ENCODE results near the gene USP21. TPM values are rescaled to one million over a fixed set of nuclear protein-coding genes. Genes with fewer than 3 reads are reported as not detected.

USP21 gene
- total and polyA plus RNA-seq, 2 of the 13 experiments (the other 11 are each of a cell fraction or from before 2014, with no cell fraction given) = 10.1 to 33.1 TPM

DNA sequence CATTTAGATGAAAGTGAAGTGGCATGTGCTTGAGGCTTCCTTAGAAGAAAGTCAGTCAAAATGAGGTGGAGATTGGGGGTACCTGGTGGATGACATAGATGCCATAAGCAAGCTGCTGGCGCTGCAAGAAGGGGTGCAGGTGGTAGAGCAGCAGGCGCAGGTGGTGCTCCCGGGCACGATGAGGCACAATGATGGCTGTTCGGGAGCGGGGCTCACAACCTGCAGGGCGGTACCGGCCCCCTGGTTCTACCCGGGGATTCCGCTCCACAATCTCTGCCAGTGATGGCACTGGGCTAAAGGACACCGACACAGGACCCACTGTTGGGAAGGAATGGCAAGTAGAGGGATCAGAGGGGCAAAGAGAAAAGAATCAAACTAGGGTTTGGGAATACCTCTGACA is 15.6 kb downstream of the USP21 start (continued):
- TF ChIP-seq ZNF296 (CRISPR knock-in tag; conservative IDR thresholded peaks at IDR 0.05) = no peak

DNA sequence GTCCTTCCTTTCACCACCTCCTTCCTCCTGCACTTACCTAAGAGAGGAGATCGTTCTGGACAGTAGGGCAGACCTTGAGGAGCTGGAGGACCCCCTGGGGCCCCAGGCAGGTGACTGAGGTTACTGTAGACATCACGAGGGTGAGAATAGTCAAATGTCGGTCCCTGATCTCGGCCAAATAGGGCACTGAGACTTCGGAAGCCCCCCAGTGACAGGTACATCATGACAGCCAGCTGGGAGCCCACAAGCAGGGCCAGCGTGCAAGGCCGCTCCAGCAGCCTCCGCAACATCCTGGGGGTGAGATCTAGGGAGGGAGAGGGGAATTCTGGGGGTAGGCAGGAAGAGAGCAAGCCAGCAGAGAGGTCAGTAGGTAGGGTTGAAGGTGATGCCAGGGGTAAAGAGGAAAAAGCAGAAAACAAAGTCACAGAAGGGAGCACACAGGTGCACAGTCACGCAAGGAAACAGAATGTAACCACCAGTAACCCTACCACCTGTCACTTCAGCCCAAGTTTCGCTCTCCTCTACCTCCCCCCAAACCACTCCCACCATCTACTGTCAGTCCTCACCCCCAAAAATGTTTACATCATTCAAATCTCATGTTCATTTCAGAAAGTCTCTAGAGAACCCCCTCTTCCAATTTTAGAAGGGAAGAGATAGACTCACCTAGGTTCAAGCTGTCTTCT is 16.6 kb downstream of the USP21 start:
- no peak overlapping the region for H3K27ac ChIP-seq (ENCODE audit: extremely low read length, insufficient read depth, low read length)
- BruUV-seq (replicated peaks) = TSS peak; percentile 56
- DNase-seq (ENCODE audit: low spot score) (no peak), ATAC-seq (no peak), FAIRE-seq (no peak)
- peak overlapping the region; percentile 84; the same call in 1 of the 2 replicates for H3K9ac ChIP-seq (ENCODE audit: insufficient read depth, low read depth, low read length)
- peak overlapping the region; percentile 83 to 92 (median 83); a peak in 4 of 6 replicates for H3K4me3 ChIP-seq (replicated peaks in 1 of 3; ENCODE audit: insufficient read depth in 1 of 3, low read depth in 2 of 3, low read length in 3 of 3)
- no peaks in the 10 kb centered on the region for H4K20me1 ChIP-seq (ENCODE audit: insufficient read depth, low read length)
- POLR2A ChIA-PET = interaction anchor here (0.9 to 2.1 kb wide), 5 partner anchors 10 to 48 kb away, joined by 4 to 27 read pairs (median 4); partner anchors contain the start of genes ADAMTS4, APOA2, PPOX and UFC1
- TF ChIP-seq ZNF841 (CRISPR knock-in tag; IDR thresholded peaks at IDR 0.05; ENCODE audit: borderline replicate concordance) (no peak), BCL6 (CRISPR knock-in tag; IDR thresholded peaks at IDR 0.05) (no peak), SAFB2 (CRISPR knock-in tag; IDR thresholded peaks at IDR 0.05; ENCODE audit: borderline replicate concordance, low read depth) (no peak), NFKBIZ (CRISPR knock-in tag; IDR thresholded peaks at IDR 0.05) (no peak), HMG20A (CRISPR knock-in tag; IDR thresholded peaks at IDR 0.05; ENCODE audit: borderline replicate concordance) (no peak), MIER2 (CRISPR knock-in tag; IDR thresholded peaks at IDR 0.05) (no peak), CENPX (CRISPR knock-in tag; IDR thresholded peaks at IDR 0.05) (no peak), CREM (IDR thresholded peaks at IDR 0.05) (no peak), CREM (CRISPR knock-in tag; IDR thresholded peaks at IDR 0.05) (no peak)
- TF ChIP-seq, protein P1, sequence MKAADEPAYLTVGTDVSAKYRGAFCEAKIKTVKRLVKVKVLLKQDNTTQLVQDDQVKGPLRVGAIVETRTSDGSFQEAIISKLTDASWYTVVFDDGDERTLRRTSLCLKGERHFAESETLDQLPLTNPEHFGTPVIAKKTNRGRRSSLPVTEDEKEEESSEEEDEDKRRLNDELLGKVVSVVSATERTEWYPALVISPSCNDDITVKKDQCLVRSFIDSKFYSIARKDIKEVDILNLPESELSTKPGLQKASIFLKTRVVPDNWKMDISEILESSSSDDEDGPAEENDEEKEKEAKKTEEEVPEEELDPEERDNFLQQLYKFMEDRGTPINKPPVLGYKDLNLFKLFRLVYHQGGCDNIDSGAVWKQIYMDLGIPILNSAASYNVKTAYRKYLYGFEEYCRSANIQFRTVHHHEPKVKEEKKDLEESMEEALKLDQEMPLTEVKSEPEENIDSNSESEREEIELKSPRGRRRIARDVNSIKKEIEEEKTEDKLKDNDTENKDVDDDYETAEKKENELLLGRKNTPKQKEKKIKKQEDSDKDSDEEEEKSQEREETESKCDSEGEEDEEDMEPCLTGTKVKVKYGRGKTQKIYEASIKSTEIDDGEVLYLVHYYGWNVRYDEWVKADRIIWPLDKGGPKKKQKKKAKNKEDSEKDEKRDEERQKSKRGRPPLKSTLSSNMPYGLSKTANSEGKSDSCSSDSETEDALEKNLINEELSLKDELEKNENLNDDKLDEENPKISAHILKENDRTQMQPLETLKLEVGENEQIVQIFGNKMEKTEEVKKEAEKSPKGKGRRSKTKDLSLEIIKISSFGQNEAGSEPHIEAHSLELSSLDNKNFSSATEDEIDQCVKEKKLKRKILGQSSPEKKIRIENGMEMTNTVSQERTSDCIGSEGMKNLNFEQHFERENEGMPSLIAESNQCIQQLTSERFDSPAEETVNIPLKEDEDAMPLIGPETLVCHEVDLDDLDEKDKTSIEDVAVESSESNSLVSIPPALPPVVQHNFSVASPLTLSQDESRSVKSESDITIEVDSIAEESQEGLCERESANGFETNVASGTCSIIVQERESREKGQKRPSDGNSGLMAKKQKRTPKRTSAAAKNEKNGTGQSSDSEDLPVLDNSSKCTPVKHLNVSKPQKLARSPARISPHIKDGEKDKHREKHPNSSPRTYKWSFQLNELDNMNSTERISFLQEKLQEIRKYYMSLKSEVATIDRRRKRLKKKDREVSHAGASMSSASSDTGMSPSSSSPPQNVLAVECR (CRISPR knock-in tag; IDR thresholded peaks at IDR 0.05; ENCODE audit: borderline replicate concordance) = 0 out of 2 replicates have a peak, but pooled peaks have one; percentile 23
- H3K4me1 ChIP-seq (ENCODE audit: insufficient read depth, low read length) = peaks cover 19% of the 10 kb centered on the region
- H3K4me2 ChIP-seq (ENCODE audit: low read depth, low read length) = peak overlapping the region; percentile 96
- WGBS (ENCODE audit: low lambda C conversion rate) = 98% methylated on average over 10 of the region's 10 CpGs
- H3K36me3 ChIP-seq (replicated peaks in 1 of 2; ENCODE audit: control insufficient read depth in 1 of 2, insufficient read depth in 2 of 2, low read length in 2 of 2) = peaks cover 5 to 36% of the 10 kb centered on the region in 2 experiments
- in situ Hi-C loops (cut with HindIII; ENCODE audit: extremely low pct_ligation_motif_present, low pct_unique_long_range_greater_than_20kb) (no loop called here), intact Hi-C loops (cut with micrococcal nuclease; ENCODE audit: unreplicated experiment) (no loop called here)
- no peak overlapping the region for H2AFZ ChIP-seq (ENCODE audit: low read length)
- CTCF ChIA-PET (ENCODE audit: low intra/inter-chr PET ratio, low total read pairs) = no interaction called here
- H3K9me3 ChIP-seq (ENCODE audit: low read length) = no peaks in the 10 kb centered on the region
- peaks cover 10% of the 10 kb centered on the region for H3K79me2 ChIP-seq (ENCODE audit: insufficient read depth, low read length)
- no peaks in the 10 kb centered on the region; a peak in 1 of 5 replicates for H3K27me3 ChIP-seq (ENCODE audit: control insufficient read depth in 1 of 2, insufficient read depth in 2 of 2, low read length in 2 of 2)
